ENCODE results near the gene CTCF.

GRCh38 chr16:67542464-67542863 is 19.9 kb upstream of the CTCF start:
- TF ChIP-seq REST (IDR thresholded peaks at IDR 0.05; ENCODE audit: unreplicated experiment), result no peak
- TF ChIP-seq CTCF (conservative IDR thresholded peaks at IDR 0.05; ENCODE audit: low read depth in 2 of 2), result no peak
- no peak for TF ChIP-seq ZNF114 (CRISPR knock-in tag; IDR thresholded peaks at IDR 0.05)
- no peak for TF ChIP-seq POLR2AphosphoS5 (IDR thresholded peaks at IDR 0.05; ENCODE audit: low read depth)
- no peak for TF ChIP-seq EZH2 (IDR thresholded peaks at IDR 0.05; ENCODE audit: low read depth, unreplicated experiment)
- no peak for TF ChIP-seq NANOG (IDR thresholded peaks at IDR 0.05; ENCODE audit: borderline replicate concordance)
- no peak for TF ChIP-seq ZNF331 (CRISPR knock-in tag; IDR thresholded peaks at IDR 0.05; ENCODE audit: low read depth)
- TF ChIP-seq EZH2phosphoT487 (IDR thresholded peaks at IDR 0.05; ENCODE audit: unreplicated experiment), result no peak
- no peak for TF ChIP-seq CREB1 (CRISPR knock-in tag; IDR thresholded peaks at IDR 0.05; ENCODE audit: low read depth)
- TF ChIP-seq JUNB (IDR thresholded peaks at IDR 0.05; ENCODE audit: unreplicated experiment), result no peak
